Peyer's patch (tissue), 4 donors: ENCODE data around the gene USP43.

ENCODE experiments used
- CTCF ChIP-seq, 6 experiments: fragments of 450-650 bp in 4 of 6; fragments of 200-600 bp in 2 of 6; sonication (generic) in 1 of 6; IDR thresholded peaks; one replicate each; pipeline ENCODE4 v1.5.1; 2017 to 2019; ENCODE audit warnings: antibody characterized with exemption in 6 of 6, mild to moderate bottlenecking in 3 of 6, moderate library complexity in 1 of 6
- POLR2A ChIP-seq, 2 donors: fragments of 450-650 bp; IDR thresholded peaks; one replicate each; pipeline ENCODE4 v1.5.1; 2017; ENCODE audit warnings: antibody characterized with exemption in 2 of 2, mild to moderate bottlenecking in 2 of 2, moderate library complexity in 2 of 2

- TF ChIP-seq CTCF (IDR thresholded peaks at IDR 0.05) (no peak), POLR2A (IDR thresholded peaks at IDR 0.05) (no peak)
Observed at GRCh38 chr17:9648521-9649110, 3.3 kb downstream of the USP43 start.
